Putamen (tissue), 1 donor: ENCODE data around the gene AURKB.
"Not testable (repeated sequence)": the region's sequence is repeated elsewhere in the genome, so short reads cannot be mapped to it uniquely, and the experiment has no call there.

Source experiments
- DNase-seq: peaks from one replicate; pipeline ENCODE4 v3.0.0-alpha.2; 2016; ENCODE audit warnings: low spot score

AURKB gene

DNA sequence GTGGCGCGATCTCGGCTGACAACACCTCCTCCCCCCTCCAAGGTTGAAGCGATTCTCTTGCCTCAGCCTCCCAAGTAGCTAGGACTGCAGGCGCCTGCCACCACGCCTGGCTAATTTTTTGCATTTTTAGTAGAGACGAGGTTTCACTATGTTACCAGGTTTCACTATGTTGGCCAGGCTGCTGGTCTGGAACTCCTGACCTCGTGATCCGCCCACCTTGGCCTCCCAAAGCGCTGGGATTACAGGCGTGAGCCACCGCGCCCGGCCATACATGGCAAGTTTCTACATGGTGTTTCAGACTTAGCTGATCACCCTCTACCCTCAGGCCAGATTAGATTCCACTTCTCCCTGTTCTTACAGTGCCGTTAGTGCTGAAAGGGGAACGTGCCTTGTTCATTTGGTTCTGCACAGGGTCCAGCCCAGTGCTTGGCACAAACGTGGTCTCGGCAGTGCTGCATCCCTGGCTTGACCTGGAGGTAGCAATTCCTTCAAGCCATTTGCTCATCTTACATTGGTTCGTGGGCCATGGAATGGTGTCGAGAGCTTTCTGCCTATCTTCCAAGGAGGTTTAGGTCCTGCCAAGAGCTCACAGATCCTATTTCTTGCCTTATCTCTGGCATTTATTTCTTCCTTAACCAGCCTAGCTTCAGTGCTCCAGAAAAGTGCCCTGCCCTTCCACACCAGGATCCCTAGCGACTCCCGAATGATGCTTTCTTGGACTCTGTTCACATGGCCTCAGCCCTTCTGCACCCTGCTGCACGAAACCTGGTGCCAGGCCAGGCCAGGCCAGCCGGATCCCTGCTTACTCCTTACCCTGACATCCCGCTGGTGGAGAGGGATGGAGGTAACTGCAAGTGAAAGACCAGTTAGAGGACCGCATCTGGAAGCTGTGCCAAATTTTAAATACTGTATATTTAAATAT is 14.8 kb upstream of the AURKB start:
- no peak for DNase-seq

GRCh38 chr17:8223356-8224126 is 13.2 kb upstream of the AURKB start:
- DNase-seq: peak; percentile 60

DNA sequence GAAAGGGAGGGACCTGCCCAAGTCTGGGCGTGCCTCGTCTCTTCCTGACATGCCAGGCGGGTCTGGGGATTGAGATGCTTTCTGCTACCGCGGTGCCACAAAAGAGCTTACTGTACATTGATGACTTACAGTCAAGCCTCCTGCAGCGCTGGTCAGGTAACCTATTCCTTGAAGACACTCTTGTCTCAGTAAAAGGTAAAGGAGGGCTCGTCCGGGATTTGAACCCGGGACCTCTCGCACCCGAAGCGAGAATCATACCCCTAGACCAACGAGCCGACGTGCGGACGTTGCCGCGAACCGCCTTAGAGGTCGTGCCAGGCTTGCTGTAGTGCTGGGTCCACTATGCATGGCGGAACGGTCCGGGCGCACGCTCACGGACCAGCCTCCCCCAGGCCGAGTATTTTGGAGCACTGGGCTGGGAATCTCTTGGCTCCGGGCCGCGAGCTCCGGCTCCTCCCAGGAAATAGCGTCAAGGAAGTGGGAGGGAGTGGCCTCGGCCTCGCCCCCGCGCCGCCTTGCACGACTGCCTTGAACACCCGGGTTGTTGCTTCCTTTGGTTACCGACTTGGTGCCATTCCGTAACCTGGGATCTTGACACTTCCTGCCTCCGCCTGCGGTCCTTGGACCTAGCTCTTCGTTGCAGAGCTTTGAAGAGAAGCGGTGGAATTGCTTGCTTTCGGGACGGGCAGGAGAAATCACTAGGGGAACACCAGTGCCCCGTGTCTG is 12.4 kb upstream of the AURKB start:
- peak; percentile 92 for DNase-seq

GRCh38 chr17:8222380-8222629 is 11.9 kb upstream of the AURKB start:
- DNase-seq: no peak

- DNase-seq: peak; percentile 95
Measured at GRCh38 chr17:8221663-8222379, 11.4 kb upstream of the AURKB start.

- peak; percentile 94 for DNase-seq
Measured at GRCh38 chr17:8220783-8221662, 10.6 kb upstream of the AURKB start.

DNA sequence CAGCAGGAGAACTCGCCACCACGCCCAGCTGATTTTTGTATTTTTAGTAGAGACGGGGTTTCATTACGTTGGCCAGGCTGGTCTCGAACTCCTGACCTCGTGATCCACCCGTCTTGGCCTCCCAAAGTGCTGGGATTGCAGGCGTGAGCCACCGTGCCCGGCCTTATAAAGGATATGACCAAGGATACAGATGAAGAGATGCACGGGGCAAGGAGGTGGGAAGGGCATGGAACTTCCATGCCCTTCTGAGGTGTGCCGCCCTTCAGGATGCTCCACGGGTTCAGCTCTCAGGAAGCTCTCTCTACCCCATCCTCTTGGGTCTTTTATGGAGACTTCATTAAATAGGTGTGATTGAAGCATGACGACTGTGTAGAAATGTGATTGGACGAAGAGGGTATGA is 3.6 kb upstream of the AURKB start:
- DNase-seq: not testable (repeated sequence)

- no peak for DNase-seq
Measured at GRCh38 chr17:8212312-8213180, 2.2 kb upstream of the AURKB start.

DNA sequence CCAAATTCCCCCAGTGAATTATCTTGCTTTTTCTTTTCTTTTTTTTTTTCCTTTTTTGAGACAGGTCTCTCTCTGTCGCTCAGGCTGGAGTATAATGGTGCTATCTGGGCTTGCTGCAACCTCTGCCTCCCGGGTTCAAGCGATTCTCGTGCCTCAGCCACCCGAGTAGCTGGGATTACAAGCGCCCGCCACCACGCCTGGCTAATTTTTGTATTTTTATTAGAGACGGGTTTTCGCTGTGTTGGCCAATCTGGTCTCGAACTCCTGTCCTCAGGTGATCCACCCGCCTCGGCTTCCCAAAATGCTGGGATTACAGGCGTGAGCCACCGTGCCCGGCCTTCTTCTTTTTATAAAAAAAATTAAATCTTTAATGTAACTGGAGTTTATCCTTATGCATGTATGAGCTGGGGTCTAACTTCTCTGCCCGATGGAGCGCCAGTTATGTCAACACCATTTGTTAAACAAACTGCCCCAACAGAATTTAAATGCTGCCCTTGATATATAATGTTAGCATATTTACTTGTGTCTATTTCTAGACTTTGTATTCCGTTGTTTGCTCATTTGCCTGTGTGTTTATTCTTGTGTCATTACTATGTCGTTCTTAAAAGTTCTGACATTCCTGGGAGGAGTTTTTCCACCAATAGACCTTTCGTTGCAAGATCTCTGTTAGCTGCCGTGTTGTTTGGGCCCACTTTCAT is 535 bp upstream of the AURKB start:
- DNase-seq: no peak

GRCh38 chr17:8206536-8206935 is 3.8 kb downstream of the AURKB start:
- DNase-seq: no peak

DNA sequence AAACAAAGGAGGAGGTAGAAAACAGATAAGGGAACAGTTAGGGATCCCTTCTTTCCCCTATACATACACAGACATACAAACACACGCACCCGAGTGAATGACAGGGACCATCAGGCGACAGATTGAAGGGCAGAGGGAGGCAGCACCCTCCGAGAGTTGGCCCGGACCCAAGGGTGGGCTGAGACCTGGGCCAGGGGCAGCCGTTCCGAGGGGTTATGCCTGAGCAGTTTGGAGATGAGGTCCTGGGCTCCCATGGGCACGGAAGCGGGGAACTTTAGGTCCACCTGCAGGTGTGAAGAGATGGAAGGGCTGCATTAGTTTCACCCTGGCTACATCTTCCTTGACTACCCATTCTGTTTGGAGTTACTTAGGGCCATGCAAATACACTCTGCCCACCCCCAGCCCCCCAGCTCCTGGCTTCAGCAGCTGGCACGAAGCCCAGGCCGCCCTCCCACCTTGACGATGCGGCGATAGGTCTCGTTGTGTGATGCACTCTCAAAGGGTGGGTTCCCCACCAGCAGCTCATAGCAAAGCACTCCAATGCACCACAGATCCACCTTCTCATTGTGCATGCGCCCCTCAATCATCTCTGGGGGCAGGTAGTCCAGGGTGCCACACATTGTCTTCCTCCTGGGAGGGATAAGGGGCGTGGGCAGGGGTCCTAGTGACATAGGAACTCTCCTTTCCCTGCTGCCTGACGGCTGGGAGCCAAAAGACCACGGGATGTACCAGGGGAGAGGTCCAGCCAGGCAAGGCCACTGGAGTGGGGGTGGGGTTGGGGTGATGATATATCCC is 5.4 kb downstream of the AURKB start:
- no peak for DNase-seq

- peak; percentile 98 for DNase-seq
Measured at GRCh38 chr17:8192070-8192815, 18.1 kb downstream of the AURKB start.

DNA sequence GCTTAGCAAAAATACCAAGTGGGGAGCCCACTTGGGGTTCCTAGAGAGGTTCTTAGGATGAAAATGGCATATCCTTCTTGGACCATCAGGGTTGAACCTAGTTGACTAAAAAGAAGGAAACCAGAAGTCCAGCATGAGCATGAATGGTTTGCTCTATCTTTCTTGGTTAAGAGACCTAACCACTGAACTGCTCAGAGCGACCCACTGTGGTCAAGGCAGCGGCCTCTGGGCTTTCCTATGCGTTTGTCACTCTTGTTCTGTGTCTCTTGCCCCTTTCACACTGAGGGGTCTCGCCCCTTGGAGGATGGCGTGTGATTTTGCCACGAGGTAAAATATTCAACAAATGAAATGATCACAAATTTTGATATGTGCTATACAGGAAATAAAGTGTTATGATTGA is 19.9 kb downstream of the AURKB start:
- DNase-seq: no peak

DNA sequence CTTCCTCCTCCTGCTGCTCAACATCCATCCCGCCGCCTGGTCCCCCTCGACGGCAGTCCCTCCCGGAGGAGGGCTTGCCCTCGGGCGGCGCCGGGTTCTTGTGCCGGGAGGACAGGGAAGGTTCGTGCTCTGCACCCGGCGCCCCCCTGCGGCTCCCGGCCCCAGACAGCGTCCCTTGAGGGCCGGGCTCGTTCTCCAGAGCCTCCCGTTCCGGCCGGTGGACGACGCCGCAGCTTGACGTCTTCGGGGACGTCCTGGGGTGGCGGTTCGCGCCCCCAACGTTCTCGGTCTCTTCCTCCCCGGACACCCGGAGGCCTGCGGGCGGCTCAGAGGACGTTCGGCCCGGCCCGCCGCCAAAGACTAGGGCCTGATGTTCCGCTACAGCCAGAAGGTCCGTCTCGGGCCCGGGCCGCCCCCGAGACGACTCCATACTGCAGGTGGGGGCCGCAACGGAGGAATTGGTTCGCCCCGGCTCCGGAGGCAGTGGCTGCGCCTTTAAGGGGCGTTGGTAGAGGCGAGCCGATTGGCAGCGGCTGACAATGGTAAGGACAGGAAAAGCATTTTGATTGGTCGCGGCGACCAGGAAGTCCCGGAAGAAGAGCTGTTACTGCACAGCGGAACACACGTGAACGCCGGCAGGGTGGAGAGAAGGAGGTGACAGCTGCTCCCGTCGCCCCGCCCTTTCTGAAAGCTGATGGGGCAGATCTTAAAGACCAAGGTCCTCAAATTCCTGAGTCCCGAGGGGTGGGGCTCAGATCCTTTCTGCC is 20.5 kb downstream of the AURKB start, which contains the start of gene BORCS6:
BORCS6 (minus strand) TSS at position 470 of the 767 bp plus-strand sequence; CDS start at position 430, 40 bp downstream.
- peak; percentile 99 for DNase-seq

DNA sequence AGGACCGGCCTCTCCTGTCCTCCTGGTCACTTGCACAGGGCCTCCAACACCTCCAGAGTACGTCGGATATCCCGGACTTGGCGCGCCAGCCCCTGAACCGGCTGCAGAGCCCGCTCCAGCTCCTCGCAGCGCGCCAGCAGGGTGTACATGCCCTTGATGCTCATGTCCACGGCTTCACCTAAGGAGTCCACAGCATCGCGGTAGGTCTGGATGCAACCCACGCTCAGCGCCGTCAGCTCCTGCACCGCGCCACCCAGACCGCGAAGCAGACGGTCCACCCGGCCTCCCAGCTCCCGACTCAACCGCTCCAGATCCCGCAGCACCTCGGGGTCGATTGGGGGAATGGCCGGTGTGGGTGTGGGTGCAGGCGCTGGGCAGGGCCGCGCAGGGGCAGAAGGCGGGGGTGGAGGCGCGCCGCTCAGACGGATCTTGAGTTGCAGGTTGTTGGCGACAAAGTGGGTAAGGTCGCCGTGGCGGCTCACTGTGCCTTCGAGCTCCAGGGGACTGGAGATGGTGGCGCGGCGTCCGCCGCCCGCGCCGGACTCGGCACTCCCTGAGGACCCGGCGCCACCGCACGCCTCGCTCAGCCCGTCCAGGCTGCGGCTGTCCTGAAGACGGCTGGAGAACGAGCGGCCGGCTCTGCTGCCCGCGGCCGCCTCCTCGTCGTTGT is 21.2 kb downstream of the AURKB start:
- DNase-seq: no peak

DNA sequence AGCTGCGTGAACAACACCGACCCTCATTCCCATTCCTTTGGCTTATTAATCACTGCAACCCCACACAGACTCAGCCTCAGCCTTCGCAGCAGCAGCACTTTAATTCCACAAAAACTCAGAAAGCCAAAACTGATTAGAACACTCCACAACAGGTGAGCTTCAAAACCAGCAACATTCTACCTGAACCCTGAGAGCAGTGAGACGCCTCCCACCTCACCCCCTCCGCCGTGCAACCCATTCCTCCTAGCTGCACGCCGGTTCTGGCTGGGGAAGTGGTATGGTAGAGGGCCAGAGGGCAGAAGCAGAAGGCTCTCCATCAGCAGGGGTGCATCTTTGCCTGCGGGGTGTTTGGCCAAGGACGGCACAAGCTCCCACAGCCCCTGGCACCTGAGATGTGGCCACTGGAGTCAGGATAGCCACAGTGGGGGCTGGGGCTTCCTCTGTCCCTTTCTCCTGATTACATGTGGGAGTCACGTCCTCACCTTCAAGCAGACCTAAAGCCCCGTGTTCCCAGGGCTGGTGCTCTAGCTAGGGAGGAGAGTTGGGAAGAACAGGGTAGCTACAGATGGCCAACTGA is 22.0 kb downstream of the AURKB start:
- DNase-seq: no peak
